Keratinocyte (primary cell): ENCODE measurements around the gene NTN1. TPM values are rescaled to one million over a fixed set of nuclear protein-coding genes. Genes with fewer than 3 reads are reported as not detected.

Source experiments
- DNase-seq: peaks from one replicate; pipeline ENCODE4 v3.0.0-alpha.2; 2011; ENCODE audit warnings: low read depth, missing footprints, low spot score
- FAIRE-seq: peaks from 2 replicates; lab custom pipeline; 2011; peaks lifted over from hg19 to GRCh38; lab: Jason Lieb, UNC
- H2AFZ ChIP-seq: 2 replicates; pipeline ENCODE4 v1.6.0; 2012; ENCODE audit warnings: low read length, control low read depth, inconsistent platforms; ENCODE audit not compliant: control insufficient read depth
- H3K27ac ChIP-seq: 2 replicates; pipeline ENCODE4 v1.5.1; 2011; ENCODE audit warnings: low read length; ENCODE audit not compliant: control insufficient read depth, insufficient read depth
- H3K27me3 ChIP-seq: 3 replicates; pipeline ENCODE4 v1.6.0; 2011; ENCODE audit warnings: low read length; ENCODE audit not compliant: control insufficient read depth, insufficient read depth; ENCODE audit errors: extremely low read depth
- H3K36me3 ChIP-seq, 2 experiments: 2 replicates in 1 of 2; 3 replicates in 1 of 2; pipeline ENCODE4 v1.5.1; 2011; ENCODE audit warnings: low read length in 2 of 2, mild to moderate bottlenecking in 1 of 2; ENCODE audit not compliant: control insufficient read depth in 2 of 2, insufficient read depth in 2 of 2; ENCODE audit errors: extremely low read depth in 1 of 2
- H3K4me1 ChIP-seq: 3 replicates; pipeline ENCODE4 v1.5.1; 2011; ENCODE audit warnings: low read length; ENCODE audit not compliant: control insufficient read depth, insufficient read depth; ENCODE audit errors: extremely low read depth
- H3K4me2 ChIP-seq: 3 replicates; pipeline ENCODE4 v1.6.0; 2011; ENCODE audit warnings: low read depth, low read length; ENCODE audit not compliant: control insufficient read depth, insufficient read depth; ENCODE audit errors: extremely low read depth
- H3K4me3 ChIP-seq, 3 experiments: fragments of 200-600 bp in 1 of 3; sonication (generic) in 1 of 3; 2 replicates in 2 of 3; 3 replicates in 1 of 3; pipeline ENCODE4 v1.5.1; 2011 to 2016; ENCODE audit warnings: low read length in 3 of 3, mild to moderate bottlenecking in 3 of 3, control low read depth in 2 of 3, inconsistent platforms in 1 of 3, low read depth in 1 of 3, mixed read lengths in 1 of 3, mixed run types in 1 of 3, moderate library complexity in 1 of 3; ENCODE audit not compliant: control insufficient read depth in 2 of 3, insufficient read depth in 2 of 3; ENCODE audit errors: extremely low read depth in 1 of 3
- H3K79me2 ChIP-seq: 2 replicates; pipeline ENCODE4 v1.6.0; 2012; ENCODE audit warnings: low read length; ENCODE audit not compliant: control insufficient read depth, insufficient read depth
- H3K9ac ChIP-seq: 3 replicates; pipeline ENCODE4 v1.6.0; 2011; ENCODE audit warnings: low read length; ENCODE audit not compliant: control insufficient read depth, insufficient read depth; ENCODE audit errors: extremely low read depth
- H3K9me1 ChIP-seq: 3 replicates; pipeline ENCODE4 v1.6.0; 2011; ENCODE audit warnings: low read length; ENCODE audit not compliant: control insufficient read depth, insufficient read depth; ENCODE audit errors: extremely low read depth
- H3K9me3 ChIP-seq: 2 replicates; pipeline ENCODE4 v1.5.1; 2012; ENCODE audit warnings: low read depth, low read length; ENCODE audit not compliant: control insufficient read depth
- H4K20me1 ChIP-seq: 3 replicates; pipeline ENCODE4 v1.6.0; 2011; ENCODE audit warnings: low read length; ENCODE audit not compliant: control insufficient read depth, insufficient read depth; ENCODE audit errors: extremely low read depth
- EZH2 ChIP-seq: IDR thresholded peaks from one replicate; pipeline ENCODE4 v1.6.1; 2012; ENCODE audit warnings: inconsistent platforms, mild to moderate bottlenecking, low read length, moderate library complexity
- dilution Hi-C: fragments of 300-500 bp; cut with MboI; formaldehyde crosslinking; loops from one replicate; pipeline ENCODE4 v1.7.0; 2020; ENCODE audit warnings: low sequenced_read_pairs; ENCODE audit not compliant: extremely low pct_ligation_motif_present
- polyA plus RNA-seq, 5 experiments: library from polyadenylated mRNA; depleted of rRNA in 3 of 5; stranded (reverse) in 3 of 5; stranded (forward) in 1 of 5; unstranded in 1 of 5; fragments of >200 nt; gene quantifications; 1 replicate in 1 of 5; 2 replicates in 3 of 5; 3 replicates in 1 of 5; pipeline versions ENCODE4 v1.2.1 to v1.2.3, GENCODE V29; 2011 to 2012; ENCODE audit warnings: missing spikeins in 2 of 5, low read depth in 1 of 5, low replicate concordance in 1 of 5
- TF ChIP-seq, protein P1 (sequence below), 3 experiments: IDR thresholded peaks in 1 of 3; conservative IDR thresholded peaks in 1 of 3; optimal IDR thresholded peaks in 1 of 3; 2 replicates in 2 of 3; 3 replicates in 1 of 3; pipeline versions ENCODE3 to v1.5.1; 2011; ENCODE audit warnings: low read length in 3 of 3, mild to moderate bottlenecking in 3 of 3, moderate library complexity in 2 of 3, control low read depth in 1 of 3, inconsistent platforms in 1 of 3; ENCODE audit not compliant: insufficient read depth in 2 of 3; ENCODE audit errors: extremely low read depth in 1 of 3

The NTN1 gene
- polyA plus RNA-seq, 1 donor (not counting 4 experiments of a cell fraction or from before 2014, with no cell fraction given), result 0.10 TPM

DNA sequence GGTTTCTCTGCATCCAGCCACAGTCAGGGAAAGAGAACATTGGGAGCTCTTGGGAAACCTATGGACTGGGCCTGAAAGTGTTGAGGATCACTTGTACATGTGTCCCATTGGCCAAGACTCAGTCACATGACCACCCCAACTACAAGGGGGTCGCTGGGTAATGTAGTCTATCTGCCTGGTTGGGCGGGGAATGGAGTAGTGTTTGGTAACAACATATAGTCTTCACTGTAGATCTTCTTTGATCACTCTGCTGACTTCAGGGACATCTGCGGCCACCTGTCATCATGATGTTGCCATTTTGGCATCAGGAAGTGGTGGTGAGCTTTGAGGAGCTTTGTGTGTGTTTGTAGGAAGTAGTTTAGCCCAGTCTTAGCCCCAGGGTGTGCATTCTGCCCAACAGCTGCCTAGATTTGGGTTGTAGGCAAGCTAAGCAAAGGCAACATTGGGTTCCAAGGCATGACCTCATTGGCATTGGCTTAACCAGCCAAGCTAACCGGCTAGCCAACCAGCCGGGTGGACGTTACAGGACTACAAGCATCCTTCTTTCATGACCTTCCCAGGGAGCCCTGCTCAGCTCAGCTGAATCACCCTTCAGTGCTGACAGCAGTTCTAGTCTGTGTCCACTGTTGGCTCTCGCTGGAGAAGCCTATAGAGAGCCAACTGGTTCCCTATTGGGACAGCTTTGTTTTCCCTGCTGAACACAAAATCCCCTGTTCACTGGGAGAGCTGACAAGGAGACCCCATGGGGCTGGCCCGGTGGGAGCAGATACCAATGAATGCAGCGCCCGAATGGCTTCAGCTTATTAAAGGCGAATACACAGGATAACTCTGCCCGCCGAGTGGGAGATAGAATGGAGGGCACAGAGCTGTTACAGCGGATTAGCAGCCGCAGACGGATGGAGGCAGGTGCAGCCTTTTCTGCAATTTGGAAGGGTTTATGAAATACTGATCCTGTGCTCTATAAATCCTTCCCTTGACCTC lies 178.6 kb downstream of the NTN1 start:
- no peaks in the 10 kb centered on the region for H4K20me1 ChIP-seq
- no peaks in the 10 kb centered on the region for H3K79me2 ChIP-seq
- FAIRE-seq (no peak), DNase-seq (no peak)
- no peaks in the 10 kb centered on the region for H3K27me3 ChIP-seq
- no peaks in the 10 kb centered on the region for H3K9me3 ChIP-seq
- no peaks in the 10 kb centered on the region for H3K36me3 ChIP-seq
- no peak for TF ChIP-seq EZH2
- TF ChIP-seq, protein P1, sequence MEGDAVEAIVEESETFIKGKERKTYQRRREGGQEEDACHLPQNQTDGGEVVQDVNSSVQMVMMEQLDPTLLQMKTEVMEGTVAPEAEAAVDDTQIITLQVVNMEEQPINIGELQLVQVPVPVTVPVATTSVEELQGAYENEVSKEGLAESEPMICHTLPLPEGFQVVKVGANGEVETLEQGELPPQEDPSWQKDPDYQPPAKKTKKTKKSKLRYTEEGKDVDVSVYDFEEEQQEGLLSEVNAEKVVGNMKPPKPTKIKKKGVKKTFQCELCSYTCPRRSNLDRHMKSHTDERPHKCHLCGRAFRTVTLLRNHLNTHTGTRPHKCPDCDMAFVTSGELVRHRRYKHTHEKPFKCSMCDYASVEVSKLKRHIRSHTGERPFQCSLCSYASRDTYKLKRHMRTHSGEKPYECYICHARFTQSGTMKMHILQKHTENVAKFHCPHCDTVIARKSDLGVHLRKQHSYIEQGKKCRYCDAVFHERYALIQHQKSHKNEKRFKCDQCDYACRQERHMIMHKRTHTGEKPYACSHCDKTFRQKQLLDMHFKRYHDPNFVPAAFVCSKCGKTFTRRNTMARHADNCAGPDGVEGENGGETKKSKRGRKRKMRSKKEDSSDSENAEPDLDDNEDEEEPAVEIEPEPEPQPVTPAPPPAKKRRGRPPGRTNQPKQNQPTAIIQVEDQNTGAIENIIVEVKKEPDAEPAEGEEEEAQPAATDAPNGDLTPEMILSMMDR (optimal IDR thresholded peaks at IDR 0.05 in 1 of 3, IDR thresholded peaks at IDR 0.05 in 1 of 3, conservative IDR thresholded peaks at IDR 0.05 in 1 of 3; ENCODE audit: extremely low read depth in 1 of 3, insufficient read depth in 2 of 3, low read length in 3 of 3), result no peak
- no peak overlapping the region for H3K27ac ChIP-seq
- dilution Hi-C loops, result no loop called here
- H3K9me1 ChIP-seq, result no peaks in the 10 kb centered on the region
- no peak overlapping the region for H2AFZ ChIP-seq
- no peak overlapping the region for H3K9ac ChIP-seq
- no peaks in the 10 kb centered on the region for H3K4me1 ChIP-seq
- no peak overlapping the region for H3K4me2 ChIP-seq
- H3K4me3 ChIP-seq, result no peak overlapping the region

DNA sequence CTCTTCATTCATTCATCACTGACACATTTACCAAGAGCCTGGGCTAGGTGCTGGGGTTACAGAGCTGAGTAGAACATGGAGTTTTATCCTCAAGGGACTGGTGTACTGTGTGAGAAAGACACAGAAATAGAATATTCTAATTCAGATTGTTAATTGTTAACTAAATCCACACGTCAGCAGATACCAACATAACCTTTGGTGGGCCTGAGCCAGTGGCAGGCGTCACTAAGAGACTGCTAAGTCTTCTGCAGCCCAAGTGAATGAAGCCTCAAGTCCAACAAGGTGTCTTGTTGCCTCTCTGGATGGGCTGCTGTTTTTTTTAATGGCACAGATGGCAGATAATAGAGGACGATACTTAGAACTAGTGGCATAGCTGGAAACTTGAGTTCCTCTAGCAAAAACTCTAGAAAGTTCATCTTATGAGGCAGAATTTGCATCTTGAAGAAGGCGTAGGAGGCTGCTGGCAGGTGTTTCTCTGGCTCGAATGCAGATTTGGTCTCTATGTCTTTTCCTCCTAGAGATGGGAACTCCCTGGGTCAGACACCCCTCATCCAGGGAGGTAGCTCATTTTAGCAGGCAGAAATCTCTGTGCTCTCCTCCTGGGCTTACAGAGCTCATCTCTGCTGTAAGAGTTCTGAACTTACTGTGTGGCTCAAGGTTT lies 179.5 kb downstream of the NTN1 start:
- Histone ChIP-seq H3K9me1 (no peaks in the 10 kb centered on the region), H3K9ac (no peak overlapping the region), H3K36me3 (no peaks in the 10 kb centered on the region), H2AFZ (no peak overlapping the region), H4K20me1 (no peaks in the 10 kb centered on the region), H3K27ac (no peak overlapping the region), H3K9me3 (no peaks in the 10 kb centered on the region), H3K4me2 (no peak overlapping the region), H3K79me2 (no peaks in the 10 kb centered on the region), H3K27me3 (no peaks in the 10 kb centered on the region), H3K4me3 (no peak overlapping the region), H3K4me1 (no peaks in the 10 kb centered on the region)
- FAIRE-seq (no peak), DNase-seq (no peak)
- TF ChIP-seq, protein P1 (optimal IDR thresholded peaks at IDR 0.05 in 1 of 3, IDR thresholded peaks at IDR 0.05 in 1 of 3, conservative IDR thresholded peaks at IDR 0.05 in 1 of 3; ENCODE audit: extremely low read depth in 1 of 3, insufficient read depth in 2 of 3, low read length in 3 of 3), result no peak
- TF ChIP-seq EZH2, result no peak
- dilution Hi-C loops, result no loop called here
